C4-2B (cell line): Measurements from ENCODE around the gene HEXB.

Experiments
- CTCF ChIP-seq: fragments of 450-650 bp; conservative IDR thresholded peaks from 2 replicates; pipeline ENCODE4 v1.5.1; 2017; ENCODE audit warnings: mild to moderate bottlenecking
- ZFX ChIP-seq: fragments of 450-650 bp; IDR thresholded peaks from 2 replicates; pipeline ENCODE4 v1.6.1; 2017

GRCh38 chr5:74651710-74652109 is 33.3 kb upstream of the HEXB start:
- TF ChIP-seq CTCF = no peak
- TF ChIP-seq ZFX = no peak
